Esophagus muscularis mucosa (tissue), 4 donors: ENCODE measurements around the gene KITLG.

Experiments used
- CTCF ChIP-seq, 3 experiments: fragments of 200-600 bp in 2 of 3; fragments of 450-650 bp in 1 of 3; sonication (generic) in 2 of 3; IDR thresholded peaks; one replicate each; pipeline ENCODE4 v1.5.1; 2017 to 2019; ENCODE audit warnings: antibody characterized with exemption in 3 of 3, mild to moderate bottlenecking in 2 of 3, moderate library complexity in 1 of 3
- EP300 ChIP-seq: sonication (generic); formaldehyde crosslinking; IDR thresholded peaks from one replicate; pipeline ENCODE4 v1.6.1; 2017; ENCODE audit warnings: antibody characterized with exemption
- POLR2A ChIP-seq: fragments of 450-650 bp; IDR thresholded peaks from one replicate; pipeline ENCODE4 v1.6.1; 2017; ENCODE audit warnings: antibody characterized with exemption, moderate library complexity, mild to moderate bottlenecking, low read depth

GRCh38 chr12:88538697-88539096 lies 41.6 kb downstream of the KITLG start:
- TF ChIP-seq CTCF (IDR thresholded peaks at IDR 0.05) (no peak), EP300 (no peak), POLR2A (no peak)
